NCI-H2081 (cell line): ENCODE results near the gene FAM174B.
A peak's percentile ranks its signal among the peaks of the same experiment; 100 is the strongest.
"Not testable (repeated sequence)": the region's sequence is repeated elsewhere in the genome, so short reads cannot be mapped to it uniquely, and the experiment has no call there.

Experiments used
- DNase-seq, 2 experiments: peaks; one replicate each; lab custom pipeline; 2025; lab: John Stamatoyannopoulos, UW

The FAM174B gene

GRCh38 chr15:92617549-92618520 lies 37.7 kb downstream of the FAM174B start:
- DNase-seq, result peak; percentile 69 to 83

- no peak for DNase-seq
These were observed 38.7 kb downstream of the FAM174B start for GRCh38 chr15:92616621-92617548.

- peak in 1 of 2 experiments; percentile 22 for DNase-seq
These were observed 40.5 kb downstream of the FAM174B start for GRCh38 chr15:92614791-92615785.

GRCh38 chr15:92614301-92614700 lies 41.3 kb downstream of the FAM174B start:
- DNase-seq, result peak in 1 of 2 experiments; percentile 39

GRCh38 chr15:92613841-92614240 lies 41.7 kb downstream of the FAM174B start:
- DNase-seq, result no peak

- no peak for DNase-seq
These were observed 42.7 kb downstream of the FAM174B start for GRCh38 chr15:92612891-92613290.

GRCh38 chr15:92611995-92612745 lies 43.4 kb downstream of the FAM174B start:
- no peak for DNase-seq

GRCh38 chr15:92611150-92611549 lies 44.4 kb downstream of the FAM174B start:
- no peak for DNase-seq

GRCh38 chr15:92610101-92610520 lies 45.5 kb downstream of the FAM174B start:
- DNase-seq, result no peak

- DNase-seq, result no peak
These were observed 46.5 kb downstream of the FAM174B start for GRCh38 chr15:92608866-92609700.

- DNase-seq, result not testable (repeated sequence)
These were observed 48.8 kb downstream of the FAM174B start for GRCh38 chr15:92606836-92607150.

- no peak for DNase-seq
These were observed 49.3 kb downstream of the FAM174B start for GRCh38 chr15:92606126-92606835.

GRCh38 chr15:92605225-92605944 lies 50.2 kb downstream of the FAM174B start:
- DNase-seq, result no peak

- no peak for DNase-seq
These were observed 51.7 kb downstream of the FAM174B start for GRCh38 chr15:92603743-92604470.

GRCh38 chr15:92603278-92603677 lies 52.3 kb downstream of the FAM174B start:
- no peak for DNase-seq

GRCh38 chr15:92602267-92602593 lies 53.3 kb downstream of the FAM174B start:
- DNase-seq, result no peak

- DNase-seq, result no peak
These were observed 53.8 kb downstream of the FAM174B start for GRCh38 chr15:92601592-92602266.
